Astrocyte (in vitro differentiated cells and primary cell): ENCODE measurements around the gene FBXL19. TPM values are rescaled to one million over a fixed set of nuclear protein-coding genes. Genes with fewer than 3 reads are reported as not detected.

Source experiments
- DNase-seq: peaks from one replicate; pipeline ENCODE4 v3.0.0-alpha.2; 2010; ENCODE audit warnings: low read depth
- FAIRE-seq: peaks from 2 replicates; lab custom pipeline; 2011; peaks lifted over from hg19 to GRCh38; lab: Jason Lieb, UNC
- H2AFZ ChIP-seq: 2 replicates; pipeline ENCODE4 v1.6.0; 2012; ENCODE audit warnings: low read depth, low read length, inconsistent platforms
- H3K27ac ChIP-seq: 2 replicates; pipeline ENCODE4 v1.5.1; 2011; ENCODE audit warnings: low read depth, low read length, inconsistent platforms
- H3K27me3 ChIP-seq: 2 replicates; pipeline ENCODE4 v1.6.0; 2011; ENCODE audit warnings: low read length, inconsistent platforms; ENCODE audit not compliant: insufficient read depth
- H3K36me3 ChIP-seq: 2 replicates; pipeline ENCODE4 v1.5.1; 2011; ENCODE audit warnings: low read length, inconsistent platforms; ENCODE audit not compliant: insufficient read depth
- H3K4me1 ChIP-seq: 2 replicates; pipeline ENCODE4 v1.5.1; 2011; ENCODE audit warnings: low read length, inconsistent platforms; ENCODE audit not compliant: insufficient read depth
- H3K4me2 ChIP-seq: 2 replicates; pipeline ENCODE4 v1.6.0; 2012; ENCODE audit warnings: low read length, inconsistent platforms
- H3K4me3 ChIP-seq: 2 replicates; pipeline ENCODE4 v1.5.1; 2011; ENCODE audit warnings: low read depth, mild to moderate bottlenecking, low read length, inconsistent platforms; ENCODE audit not compliant: insufficient read depth
- H3K79me2 ChIP-seq: 2 replicates; pipeline ENCODE4 v1.6.0; 2012; ENCODE audit warnings: mild to moderate bottlenecking, low read length, inconsistent platforms; ENCODE audit not compliant: insufficient read depth
- H3K9ac ChIP-seq: 2 replicates; pipeline ENCODE4 v1.6.0; 2012; ENCODE audit warnings: mild to moderate bottlenecking, low read length, inconsistent platforms
- H3K9me3 ChIP-seq: 2 replicates; pipeline ENCODE4 v1.5.1; 2012; ENCODE audit warnings: low read depth, mild to moderate bottlenecking, low read length, inconsistent platforms; ENCODE audit not compliant: insufficient read depth
- H4K20me1 ChIP-seq: 2 replicates; pipeline ENCODE4 v1.6.0; 2012; ENCODE audit warnings: low read length, inconsistent platforms; ENCODE audit not compliant: insufficient read depth
- H3K27ac Mint-ChIP-seq: one replicate; pipeline ENCODE4 v1.8.0; 2021; ENCODE audit warnings: mild to moderate bottlenecking, mixed read lengths; ENCODE audit not compliant: unreplicated experiment
- H3K27me3 Mint-ChIP-seq: one replicate; pipeline ENCODE4 v1.8.0; 2021; ENCODE audit warnings: low read depth, mixed read lengths; ENCODE audit not compliant: unreplicated experiment
- H3K36me3 Mint-ChIP-seq: one replicate; pipeline ENCODE4 v1.8.0; 2021; ENCODE audit warnings: low read depth, mixed read lengths; ENCODE audit not compliant: unreplicated experiment
- H3K4me1 Mint-ChIP-seq: one replicate; pipeline ENCODE4 v1.8.0; 2021; ENCODE audit warnings: low read depth, mixed read lengths; ENCODE audit not compliant: unreplicated experiment
- H3K4me3 Mint-ChIP-seq: one replicate; pipeline ENCODE4 v1.8.0; 2021; ENCODE audit warnings: mild to moderate bottlenecking, moderate library complexity, mixed read lengths; ENCODE audit not compliant: unreplicated experiment
- H3K9me3 Mint-ChIP-seq: one replicate; pipeline ENCODE4 v1.8.0; 2021; ENCODE audit warnings: mild to moderate bottlenecking, mixed read lengths; ENCODE audit not compliant: unreplicated experiment
- EZH2 ChIP-seq: IDR thresholded peaks from 2 replicates; pipeline ENCODE4 v1.6.1; 2012; ENCODE audit warnings: mild to moderate bottlenecking, low read length, inconsistent platforms; ENCODE audit not compliant: insufficient read depth
- total RNA-seq: library from RNA; stranded (reverse); gene quantifications from 2 replicates; pipeline ENCODE4 v1.2.1, GENCODE V29; 2021
- TF ChIP-seq, protein P1 (sequence below): IDR thresholded peaks from 2 replicates; pipeline ENCODE4 v1.5.1; 2011; ENCODE audit warnings: low read depth, mild to moderate bottlenecking, inconsistent platforms, low read length, moderate library complexity; ENCODE audit not compliant: insufficient read depth

FBXL19 gene
- total RNA-seq, 1 donor from 2014 or later = 42.5 TPM

DNA sequence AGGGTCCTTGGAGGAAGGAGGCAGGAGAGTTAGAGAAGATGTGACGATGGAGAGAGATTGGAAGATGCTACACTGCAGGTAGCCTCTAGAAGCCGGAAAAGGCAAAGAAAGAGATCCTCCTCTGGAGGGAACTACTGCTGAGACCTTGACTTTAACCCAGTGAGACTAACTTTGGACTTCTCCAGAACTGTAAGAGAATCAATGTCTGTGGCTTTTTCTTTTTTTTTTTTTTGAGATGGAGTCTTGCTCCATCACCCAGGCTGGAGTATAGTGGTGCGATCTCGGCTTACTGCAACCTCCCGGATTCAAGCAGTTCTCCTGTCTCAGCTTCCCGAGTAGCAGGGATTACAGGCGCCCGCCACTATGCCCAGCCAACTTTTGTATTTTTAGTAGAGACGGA, 38.2 kb upstream of the FBXL19 start:
- TF ChIP-seq, protein P1, sequence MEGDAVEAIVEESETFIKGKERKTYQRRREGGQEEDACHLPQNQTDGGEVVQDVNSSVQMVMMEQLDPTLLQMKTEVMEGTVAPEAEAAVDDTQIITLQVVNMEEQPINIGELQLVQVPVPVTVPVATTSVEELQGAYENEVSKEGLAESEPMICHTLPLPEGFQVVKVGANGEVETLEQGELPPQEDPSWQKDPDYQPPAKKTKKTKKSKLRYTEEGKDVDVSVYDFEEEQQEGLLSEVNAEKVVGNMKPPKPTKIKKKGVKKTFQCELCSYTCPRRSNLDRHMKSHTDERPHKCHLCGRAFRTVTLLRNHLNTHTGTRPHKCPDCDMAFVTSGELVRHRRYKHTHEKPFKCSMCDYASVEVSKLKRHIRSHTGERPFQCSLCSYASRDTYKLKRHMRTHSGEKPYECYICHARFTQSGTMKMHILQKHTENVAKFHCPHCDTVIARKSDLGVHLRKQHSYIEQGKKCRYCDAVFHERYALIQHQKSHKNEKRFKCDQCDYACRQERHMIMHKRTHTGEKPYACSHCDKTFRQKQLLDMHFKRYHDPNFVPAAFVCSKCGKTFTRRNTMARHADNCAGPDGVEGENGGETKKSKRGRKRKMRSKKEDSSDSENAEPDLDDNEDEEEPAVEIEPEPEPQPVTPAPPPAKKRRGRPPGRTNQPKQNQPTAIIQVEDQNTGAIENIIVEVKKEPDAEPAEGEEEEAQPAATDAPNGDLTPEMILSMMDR = no peak
- no peak for TF ChIP-seq EZH2
- Histone ChIP-seq H2AFZ (no peak overlapping the region), H3K4me3 (no peak overlapping the region)

DNA sequence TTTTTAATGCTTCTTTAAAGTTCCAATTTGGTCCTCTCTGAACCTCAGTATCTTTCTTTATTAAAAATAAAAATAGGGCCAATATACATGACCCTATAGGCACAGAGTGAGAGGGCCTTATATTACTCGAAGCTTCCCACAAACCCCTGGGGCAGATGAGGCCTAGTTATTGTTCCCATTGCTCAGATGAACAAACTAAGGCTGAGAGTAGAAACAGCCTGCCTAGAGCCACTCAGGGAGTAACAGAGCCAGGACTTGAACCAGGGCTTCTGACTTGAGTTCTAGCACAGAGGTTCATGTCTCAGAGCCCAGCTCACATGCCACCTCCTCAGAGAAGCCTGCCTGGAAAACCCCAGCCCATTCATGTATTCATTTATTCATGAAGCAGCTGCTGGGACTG, 37.2 kb upstream of the FBXL19 start:
- H3K36me3 Mint-ChIP-seq = peaks cover 18% of the 10 kb centered on the region
- FAIRE-seq = no peak
- no peak overlapping the region for H3K4me3 ChIP-seq
- no peaks in the 10 kb centered on the region for H3K27me3 ChIP-seq
- no peak overlapping the region for H3K27ac ChIP-seq
- DNase-seq = no peak
- peaks cover 6% of the 10 kb centered on the region for H4K20me1 ChIP-seq
- H3K9ac ChIP-seq = no peak overlapping the region
- H3K4me1 ChIP-seq = no peaks in the 10 kb centered on the region
- H3K9me3 Mint-ChIP-seq = no peaks in the 10 kb centered on the region
- no peak overlapping the region for H3K27ac Mint-ChIP-seq
- TF ChIP-seq, protein P1 = no peak
- TF ChIP-seq EZH2 = no peak
- H3K4me3 Mint-ChIP-seq = no peak overlapping the region
- no peak overlapping the region for H2AFZ ChIP-seq
- H3K36me3 ChIP-seq = peaks cover 18% of the 10 kb centered on the region
- no peaks in the 10 kb centered on the region for H3K27me3 Mint-ChIP-seq
- no peaks in the 10 kb centered on the region for H3K9me3 ChIP-seq
- peaks cover 4% of the 10 kb centered on the region for H3K4me1 Mint-ChIP-seq
- H3K4me2 ChIP-seq = no peak overlapping the region
- peaks cover 3% of the 10 kb centered on the region for H3K79me2 ChIP-seq

More for the DNA sequence above, 38.2 kb upstream of the FBXL19 start:
- H4K20me1 ChIP-seq = peaks cover 6% of the 10 kb centered on the region
- Mint-ChIP-seq H3K27ac (no peak overlapping the region), H3K36me3 (peaks cover 18% of the 10 kb centered on the region), H3K4me3 (no peak overlapping the region), H3K9me3 (no peaks in the 10 kb centered on the region), H3K4me1 (peaks cover 4% of the 10 kb centered on the region), H3K27me3 (no peaks in the 10 kb centered on the region)
- no peak for DNase-seq
- peaks cover 3% of the 10 kb centered on the region for H3K79me2 ChIP-seq
- no peaks in the 10 kb centered on the region for H3K27me3 ChIP-seq
- no peak overlapping the region for H3K9ac ChIP-seq
- H3K36me3 ChIP-seq = peaks cover 18% of the 10 kb centered on the region
- no peak overlapping the region for H3K4me2 ChIP-seq
- no peaks in the 10 kb centered on the region for H3K4me1 ChIP-seq
- H3K9me3 ChIP-seq = no peaks in the 10 kb centered on the region
- no peak for FAIRE-seq
- H3K27ac ChIP-seq = no peak overlapping the region

DNA sequence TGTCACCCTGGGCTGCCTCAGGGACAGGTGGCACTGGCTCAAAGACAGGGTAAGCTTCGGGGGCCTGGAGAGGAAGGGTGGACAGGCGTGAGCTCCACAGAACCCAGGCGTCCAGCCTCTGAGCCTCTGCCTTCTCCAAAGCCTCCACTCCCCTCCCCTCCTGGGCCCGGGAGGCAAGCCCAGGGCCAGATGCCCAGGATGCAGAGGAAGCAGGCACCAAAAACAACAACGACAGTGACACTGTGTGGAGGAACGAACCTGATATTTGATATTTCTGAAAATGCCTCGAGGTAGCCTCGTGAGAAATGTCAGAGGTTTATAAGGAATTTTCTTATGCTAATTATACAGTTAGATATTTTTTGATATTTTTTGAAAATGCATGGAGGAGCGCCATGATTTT, 35.4 kb upstream of the FBXL19 start:
- H3K9me3 ChIP-seq = no peaks in the 10 kb centered on the region
- Mint-ChIP-seq H3K9me3 (no peaks in the 10 kb centered on the region), H3K36me3 (peaks cover 18% of the 10 kb centered on the region), H3K4me3 (no peak overlapping the region), H3K27ac (no peak overlapping the region), H3K27me3 (no peaks in the 10 kb centered on the region), H3K4me1 (peaks cover 6% of the 10 kb centered on the region)
- no peak overlapping the region for H3K4me3 ChIP-seq
- FAIRE-seq = no peak
- peaks cover 6% of the 10 kb centered on the region for H3K4me1 ChIP-seq
- peaks cover 12% of the 10 kb centered on the region for H3K79me2 ChIP-seq
- H3K27me3 ChIP-seq = no peaks in the 10 kb centered on the region
- no peak overlapping the region for H3K9ac ChIP-seq
- H3K4me2 ChIP-seq = no peak overlapping the region
- TF ChIP-seq, protein P1 = no peak
- TF ChIP-seq EZH2 = no peak
- H3K27ac ChIP-seq = no peak overlapping the region
- H3K36me3 ChIP-seq = peaks cover 19% of the 10 kb centered on the region
- no peak for DNase-seq
- H2AFZ ChIP-seq = no peak overlapping the region
- H4K20me1 ChIP-seq = peaks cover 3% of the 10 kb centered on the region
